Measurements from ENCODE around the gene NTNG2. TPM values are rescaled to one million over a fixed set of nuclear protein-coding genes. Genes with fewer than 3 reads are reported as not detected.

Gene NTNG2
- total RNA-seq, 1 donor, result 2.4 TPM

GRCh38 chr9:132239999-132240840 is 78.4 kb downstream of the NTNG2 start:
- DNase-seq (ENCODE audit: low read depth), result no peak
- H3K4me3 ChIP-seq (ENCODE audit: low read depth, low read length), result no peak overlapping the region
- TF ChIP-seq CTCF (IDR thresholded peaks at IDR 0.05; ENCODE audit: insufficient read depth, low read length), result no peak

- TF ChIP-seq CTCF (IDR thresholded peaks at IDR 0.05; ENCODE audit: insufficient read depth, low read length), result no peak
- peak overlapping the region; percentile 66 for H3K4me3 ChIP-seq (ENCODE audit: low read depth, low read length)
- DNase-seq (ENCODE audit: low read depth), result peak; percentile 81
Observed at GRCh38 chr9:132240841-132241482, 79.1 kb downstream of the NTNG2 start.

GRCh38 chr9:132241483-132241839 is 79.6 kb downstream of the NTNG2 start:
- no peak for TF ChIP-seq CTCF (IDR thresholded peaks at IDR 0.05; ENCODE audit: insufficient read depth, low read length)
- peak overlapping the region; percentile 66 for H3K4me3 ChIP-seq (ENCODE audit: low read depth, low read length)
- no peak for DNase-seq (ENCODE audit: low read depth)

GRCh38 chr9:132241840-132242620 is 80.2 kb downstream of the NTNG2 start:
- H3K4me3 ChIP-seq (ENCODE audit: low read depth, low read length), result peak overlapping the region; percentile 66
- peak; percentile 32 for DNase-seq (ENCODE audit: low read depth)
- TF ChIP-seq CTCF (IDR thresholded peaks at IDR 0.05; ENCODE audit: insufficient read depth, low read length), result no peak

GRCh38 chr9:132242621-132243155 is 80.8 kb downstream of the NTNG2 start:
- H3K4me3 ChIP-seq (ENCODE audit: low read depth, low read length), result peak overlapping the region; percentile 66
- no peak for DNase-seq (ENCODE audit: low read depth)
- TF ChIP-seq CTCF (IDR thresholded peaks at IDR 0.05; ENCODE audit: insufficient read depth, low read length), result no peak
